Measurements from ENCODE around the gene SOX10. TPM values are rescaled to one million over a fixed set of nuclear protein-coding genes. Genes with fewer than 3 reads are reported as not detected.

SOX10 gene
- total RNA-seq, 1 experiment from 2014 or later = 2.4 TPM

DNA sequence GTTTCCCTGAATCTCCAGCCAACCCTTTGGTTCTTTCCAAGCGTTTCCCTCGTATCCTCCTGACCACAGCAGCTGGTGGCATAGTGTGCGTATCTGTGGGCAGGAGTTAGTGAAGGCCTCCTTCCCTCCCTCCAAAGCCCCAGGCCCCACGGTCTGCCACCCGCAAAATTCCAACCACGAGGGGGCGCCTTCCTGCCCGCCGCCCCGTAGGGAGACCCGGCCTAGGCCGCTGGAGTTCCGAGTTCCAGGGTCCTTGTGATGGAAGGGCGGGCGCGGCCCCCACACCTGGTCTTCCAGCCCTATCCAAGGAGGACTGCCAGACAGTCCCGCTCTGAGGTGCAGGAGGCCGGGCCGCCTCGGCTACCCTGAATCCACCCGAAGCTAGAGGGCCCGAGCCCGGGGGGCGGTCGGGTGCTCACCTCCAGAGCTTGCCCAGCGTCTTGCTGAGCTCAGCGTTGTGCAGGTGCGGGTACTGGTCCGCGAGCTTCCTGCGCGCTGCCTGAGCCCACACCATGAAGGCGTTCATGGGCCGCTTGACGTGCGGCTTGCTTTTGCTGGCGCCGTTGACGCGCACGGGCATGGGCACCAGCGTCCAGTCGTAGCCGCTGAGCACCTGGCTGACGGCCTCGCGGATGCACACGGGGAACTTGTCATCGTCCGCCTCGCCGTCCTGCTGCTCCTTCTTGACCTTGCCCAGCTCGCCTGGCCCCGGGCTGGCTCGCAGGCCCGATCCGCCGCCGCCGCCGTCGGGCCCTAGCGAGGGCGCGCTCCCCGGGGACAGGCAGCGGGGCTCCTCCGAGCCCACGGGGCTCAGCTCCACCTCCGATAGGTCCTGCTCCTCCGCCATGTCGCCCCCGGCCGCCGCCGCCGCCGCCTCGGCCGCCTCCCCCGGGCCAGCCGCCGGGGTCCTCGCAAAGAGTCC lies 1.2 kb downstream of the SOX10 start:
- Histone ChIP-seq H3K4ac (ENCODE audit: low read depth, low read length) (no peak overlapping the region), H3K9me3 (ENCODE audit: control insufficient read depth, low read depth, low read length) (no peaks in the 10 kb centered on the region), H3K14ac (ENCODE audit: insufficient read depth, low read length) (no peak overlapping the region), H4K20me1 (ENCODE audit: control insufficient read depth, insufficient read depth, insufficient read length) (peaks cover 5% of the 10 kb centered on the region), H2BK120ac (ENCODE audit: low read depth, low read length, poor library complexity, severe bottlenecking) (no peak overlapping the region), H3K9ac (ENCODE audit: extremely low read depth, insufficient read length, low read length) (no peak overlapping the region), H3T11ph (ENCODE audit: low read length) (no peak overlapping the region), H4K5ac (ENCODE audit: insufficient read length, low read depth, low read length) (no peak overlapping the region), H3K27ac (ENCODE audit: insufficient read length, low read depth, low read length) (no peak overlapping the region), H2AFZ (ENCODE audit: low read length) (no peak overlapping the region), H3K23me2 (ENCODE audit: insufficient read length, low read depth, low read length, poor library complexity, severe bottlenecking) (peaks cover 12% of the 10 kb centered on the region), H3K23ac (ENCODE audit: insufficient read length, low read depth, low read length) (no peak overlapping the region), H4K91ac (ENCODE audit: insufficient read length, low read depth, low read length) (no peak overlapping the region), H3K79me2 (ENCODE audit: insufficient read depth, low read length) (no peaks in the 10 kb centered on the region), H3K27me3 (ENCODE audit: insufficient read depth, low read length) (peaks cover 1% of the 10 kb centered on the region; the same call in 1 of the 2 replicates), H3K4me2 (ENCODE audit: insufficient read depth, insufficient read length, low read length) (peak overlapping the region; percentile 53), H3K56ac (ENCODE audit: insufficient read length, low read depth, low read length) (no peak overlapping the region), H2BK20ac (ENCODE audit: low read depth, low read length, poor library complexity, severe bottlenecking) (no peak overlapping the region), H3K4me1 (ENCODE audit: insufficient read depth, low read length) (no peaks in the 10 kb centered on the region), H2BK5ac (ENCODE audit: insufficient read length, low read length) (no peak overlapping the region), H4K8ac (replicated peaks; ENCODE audit: insufficient read length, low read depth, low read length) (no peak overlapping the region), H3K18ac (ENCODE audit: insufficient read length, low read depth, low read length) (no peak overlapping the region), H2BK12ac (ENCODE audit: insufficient read length, low read depth, low read length) (no peak overlapping the region), H3K79me1 (ENCODE audit: insufficient read depth, low read depth, low read length, poor library complexity, severe bottlenecking) (no peaks in the 10 kb centered on the region), H2AK5ac (ENCODE audit: insufficient read length, low read length) (no peak overlapping the region), H2BK15ac (ENCODE audit: low read depth, low read length) (no peak overlapping the region)
- Mint-ChIP-seq H3K27me3 (ENCODE audit: low read depth) (peaks cover 39% of the 10 kb centered on the region), H3K36me3 (ENCODE audit: insufficient read depth in 1 of 3, low read depth in 3 of 3) (no peaks in the 10 kb centered on the region; a peak in 3 of 7 replicates), H3K9me3 (no peaks in the 10 kb centered on the region), H3K27ac (no peak overlapping the region), H3K4me3 (peak overlapping the region; percentile 54 to 67; a peak in 4 of 5 replicates), H3K4me1 (peaks cover 27 to 44% of the 10 kb centered on the region in 2 experiments)
- TF ChIP-seq, protein P1, sequence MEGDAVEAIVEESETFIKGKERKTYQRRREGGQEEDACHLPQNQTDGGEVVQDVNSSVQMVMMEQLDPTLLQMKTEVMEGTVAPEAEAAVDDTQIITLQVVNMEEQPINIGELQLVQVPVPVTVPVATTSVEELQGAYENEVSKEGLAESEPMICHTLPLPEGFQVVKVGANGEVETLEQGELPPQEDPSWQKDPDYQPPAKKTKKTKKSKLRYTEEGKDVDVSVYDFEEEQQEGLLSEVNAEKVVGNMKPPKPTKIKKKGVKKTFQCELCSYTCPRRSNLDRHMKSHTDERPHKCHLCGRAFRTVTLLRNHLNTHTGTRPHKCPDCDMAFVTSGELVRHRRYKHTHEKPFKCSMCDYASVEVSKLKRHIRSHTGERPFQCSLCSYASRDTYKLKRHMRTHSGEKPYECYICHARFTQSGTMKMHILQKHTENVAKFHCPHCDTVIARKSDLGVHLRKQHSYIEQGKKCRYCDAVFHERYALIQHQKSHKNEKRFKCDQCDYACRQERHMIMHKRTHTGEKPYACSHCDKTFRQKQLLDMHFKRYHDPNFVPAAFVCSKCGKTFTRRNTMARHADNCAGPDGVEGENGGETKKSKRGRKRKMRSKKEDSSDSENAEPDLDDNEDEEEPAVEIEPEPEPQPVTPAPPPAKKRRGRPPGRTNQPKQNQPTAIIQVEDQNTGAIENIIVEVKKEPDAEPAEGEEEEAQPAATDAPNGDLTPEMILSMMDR (conservative IDR thresholded peaks at IDR 0.05) = peak; percentile 96
- WGBS (ENCODE audit: extremely low coverage, insufficient read length, low lambda C conversion rate) = no CpG with 5 or more reads among the region's 84 CpGs
- DNase-seq = peak; percentile 81

All from H9 (cell line).